Trophoblast cell (in vitro differentiated cells and primary cell): Measurements from ENCODE around the gene HOMER2.

Source experiments
- DNase-seq, 2 donors: peaks; one replicate each; pipeline ENCODE4 v3.0.0-alpha.2; 2016
- H2AFZ ChIP-seq: 2 replicates; pipeline ENCODE4 v1.6.1; 2013; ENCODE audit warnings: low read length, moderate library complexity, mild to moderate bottlenecking; ENCODE audit not compliant: insufficient read depth, poor library complexity
- H2AK5ac ChIP-seq: 2 replicates; pipeline ENCODE4 v1.6.1; 2013; ENCODE audit warnings: mild to moderate bottlenecking, low read length
- H2BK120ac ChIP-seq: 2 replicates; pipeline ENCODE4 v1.6.1; 2013; ENCODE audit warnings: low read length, mild to moderate bottlenecking, moderate library complexity; ENCODE audit not compliant: insufficient read depth, poor library complexity
- H2BK12ac ChIP-seq: 2 replicates; pipeline ENCODE4 v1.6.1; 2013; ENCODE audit warnings: mild to moderate bottlenecking, low read length, moderate library complexity
- H2BK5ac ChIP-seq: 2 replicates; pipeline ENCODE4 v1.6.1; 2013; ENCODE audit warnings: low read length, low read depth, moderate library complexity, mild to moderate bottlenecking; ENCODE audit not compliant: poor library complexity
- H3K14ac ChIP-seq: 2 replicates; pipeline ENCODE4 v1.6.1; 2013; ENCODE audit warnings: mild to moderate bottlenecking, low read length
- H3K18ac ChIP-seq: 2 replicates; pipeline ENCODE4 v1.6.1; 2013; ENCODE audit warnings: mild to moderate bottlenecking, low read length
- H3K23ac ChIP-seq: 2 replicates; pipeline ENCODE4 v1.6.1; 2013; ENCODE audit warnings: low read length
- H3K27ac ChIP-seq: 2 replicates; pipeline ENCODE4 v1.5.1; 2013; ENCODE audit warnings: low read depth, mild to moderate bottlenecking, inconsistent platforms, low read length, moderate library complexity
- H3K27me3 ChIP-seq: 2 replicates; pipeline ENCODE4 v1.6.1; 2013; ENCODE audit warnings: inconsistent platforms, mild to moderate bottlenecking, low read length, moderate library complexity; ENCODE audit not compliant: insufficient read depth
- H3K36me3 ChIP-seq, 2 experiments: 1 replicate in 1 of 2; 2 replicates in 1 of 2; pipeline ENCODE4 v1.6.1; 2013; ENCODE audit warnings: low read length in 2 of 2, mild to moderate bottlenecking in 2 of 2, moderate library complexity in 1 of 2; ENCODE audit not compliant: insufficient read depth in 2 of 2, control insufficient read depth in 1 of 2
- H3K4ac ChIP-seq: 2 replicates; pipeline ENCODE4 v1.6.1; 2013; ENCODE audit warnings: low read depth, mild to moderate bottlenecking, low read length, moderate library complexity
- H3K4me1 ChIP-seq, 2 experiments: 1 replicate in 1 of 2; 2 replicates in 1 of 2; pipeline ENCODE4 v1.6.1; 2013; ENCODE audit warnings: low read length in 2 of 2, mild to moderate bottlenecking in 2 of 2, moderate library complexity in 1 of 2; ENCODE audit not compliant: insufficient read depth in 2 of 2, control insufficient read depth in 1 of 2
- H3K4me2 ChIP-seq: 2 replicates; pipeline ENCODE4 v1.6.1; 2013; ENCODE audit warnings: inconsistent platforms, mild to moderate bottlenecking, low read length, moderate library complexity
- H3K4me3 ChIP-seq: 2 replicates; pipeline ENCODE4 v1.5.1; 2013; ENCODE audit warnings: mild to moderate bottlenecking, low read depth, low read length, inconsistent platforms
- H3K79me1 ChIP-seq: one replicate; pipeline ENCODE4 v1.6.1; 2013; ENCODE audit warnings: low read length
- H3K79me2 ChIP-seq: 2 replicates; pipeline ENCODE4 v1.6.1; 2013; ENCODE audit warnings: low read length, mild to moderate bottlenecking; ENCODE audit not compliant: control insufficient read depth, insufficient read depth, poor library complexity
- H3K9ac ChIP-seq: 2 replicates; pipeline ENCODE4 v1.6.1; 2013; ENCODE audit warnings: mild to moderate bottlenecking, low read length
- H3K9me3 ChIP-seq: 2 replicates; pipeline ENCODE4 v1.6.1; 2013; ENCODE audit warnings: low read depth, mild to moderate bottlenecking, control low read depth, inconsistent platforms, low read length; ENCODE audit not compliant: insufficient read depth
- H4K12ac ChIP-seq: 2 replicates; pipeline ENCODE4 v1.6.1; 2013; ENCODE audit warnings: low read depth, mild to moderate bottlenecking, low read length, moderate library complexity
- H4K8ac ChIP-seq: 2 replicates; pipeline ENCODE4 v1.6.1; 2013; ENCODE audit warnings: low read depth, mild to moderate bottlenecking, low read length, moderate library complexity
- H4K91ac ChIP-seq: one replicate; pipeline ENCODE4 v1.6.1; 2013; ENCODE audit warnings: low read depth, mild to moderate bottlenecking, low read length, moderate library complexity
- WGBS: extraction: QIAGEN DNeasy Blood & Tissue Kit; methylation state at CpG from one replicate; pipeline ENCODE4 v1.1.7; 2013; ENCODE audit warnings: missing lambda C conversion rate; ENCODE audit not compliant: insufficient read length, insufficient coverage; ENCODE audit errors: extremely low coverage; 5-methylcytosine and 5-hydroxymethylcytosine counted together

The HOMER2 gene

DNA sequence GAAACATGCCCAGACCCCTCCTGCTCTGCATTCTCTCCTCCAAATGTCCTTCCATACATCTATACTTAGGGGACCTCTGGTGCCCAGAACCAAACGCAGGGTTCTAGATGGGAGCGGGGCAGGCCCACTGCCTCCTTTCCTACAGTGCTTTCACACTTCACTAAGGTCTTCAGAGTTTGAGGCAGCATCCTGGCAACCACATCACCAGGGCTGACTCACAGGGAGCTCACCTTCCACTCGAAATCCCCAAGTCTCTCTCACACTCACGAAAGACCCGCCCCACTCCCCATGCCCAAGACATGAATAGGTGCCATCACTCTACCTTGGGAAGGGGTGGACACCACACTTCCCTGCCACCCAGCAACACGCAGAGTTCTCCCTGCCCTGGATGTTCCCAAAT is 18.9 kb downstream of the HOMER2 start:
- H3K27ac ChIP-seq, result no peak overlapping the region
- no peaks in the 10 kb centered on the region for H3K36me3 ChIP-seq
- H3K4me1 ChIP-seq, result peaks cover 0 to 1% of the 10 kb centered on the region in 2 experiments
- H2AK5ac ChIP-seq, result no peak overlapping the region
- H3K4me2 ChIP-seq, result no peak overlapping the region
- H2AFZ ChIP-seq, result no peak overlapping the region
- H3K4ac ChIP-seq, result no peak overlapping the region
- H2BK120ac ChIP-seq, result no peak overlapping the region
- H3K27me3 ChIP-seq, result no peaks in the 10 kb centered on the region
- H3K23ac ChIP-seq, result no peak overlapping the region
- peaks cover 4% of the 10 kb centered on the region for H3K9me3 ChIP-seq
- H3K79me2 ChIP-seq, result no peaks in the 10 kb centered on the region
- no peak for DNase-seq
- H3K79me1 ChIP-seq, result no peaks in the 10 kb centered on the region
- H4K12ac ChIP-seq, result no peak overlapping the region
- no peak overlapping the region for H3K9ac ChIP-seq
- H3K14ac ChIP-seq, result no peak overlapping the region
- H2BK12ac ChIP-seq, result no peak overlapping the region
- H3K18ac ChIP-seq, result no peak overlapping the region
- H4K8ac ChIP-seq, result no peak overlapping the region
- no peak overlapping the region for H4K91ac ChIP-seq
- H3K4me3 ChIP-seq, result no peak overlapping the region
- no CpG with 5 or more reads among the region's 6 CpGs for WGBS
- no peak overlapping the region for H2BK5ac ChIP-seq

DNA sequence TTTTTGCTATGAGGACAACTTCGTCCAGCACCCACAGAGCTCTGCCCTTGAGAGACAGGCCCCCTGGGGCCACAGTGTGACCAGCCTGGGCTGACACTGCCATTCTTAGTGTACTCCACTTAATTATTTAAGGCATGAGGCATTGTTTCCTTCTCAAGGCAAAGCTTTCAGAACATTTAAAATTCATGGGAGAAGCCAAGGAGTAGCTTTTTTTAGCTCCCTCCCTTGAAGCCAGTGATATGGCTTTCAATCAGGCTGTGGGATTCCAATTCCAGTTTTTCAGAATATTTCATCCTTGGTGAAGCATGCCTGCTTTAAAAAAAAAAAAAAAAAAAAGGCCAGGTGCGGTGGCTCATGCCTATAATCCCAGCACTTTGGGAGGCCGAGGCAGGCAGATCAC is 21.3 kb downstream of the HOMER2 start:
- Histone ChIP-seq H3K4ac (no peak overlapping the region), H2BK120ac (no peak overlapping the region), H2AFZ (no peak overlapping the region), H4K12ac (no peak overlapping the region), H3K79me1 (no peaks in the 10 kb centered on the region), H3K36me3 (no peaks in the 10 kb centered on the region), H3K18ac (no peak overlapping the region), H3K4me3 (no peak overlapping the region), H4K91ac (no peak overlapping the region), H3K27me3 (no peaks in the 10 kb centered on the region), H2BK12ac (no peak overlapping the region), H3K79me2 (no peaks in the 10 kb centered on the region), H2AK5ac (no peak overlapping the region), H4K8ac (no peak overlapping the region), H3K4me2 (no peak overlapping the region), H2BK5ac (no peak overlapping the region), H3K14ac (no peak overlapping the region), H3K23ac (no peak overlapping the region), H3K9ac (no peak overlapping the region), H3K4me1 (peaks cover 0 to 1% of the 10 kb centered on the region in 2 experiments), H3K27ac (no peak overlapping the region), H3K9me3 (peaks cover 4% of the 10 kb centered on the region)
- DNase-seq, result no peak
- WGBS, result no CpG with 5 or more reads among the region's 3 CpGs

DNA sequence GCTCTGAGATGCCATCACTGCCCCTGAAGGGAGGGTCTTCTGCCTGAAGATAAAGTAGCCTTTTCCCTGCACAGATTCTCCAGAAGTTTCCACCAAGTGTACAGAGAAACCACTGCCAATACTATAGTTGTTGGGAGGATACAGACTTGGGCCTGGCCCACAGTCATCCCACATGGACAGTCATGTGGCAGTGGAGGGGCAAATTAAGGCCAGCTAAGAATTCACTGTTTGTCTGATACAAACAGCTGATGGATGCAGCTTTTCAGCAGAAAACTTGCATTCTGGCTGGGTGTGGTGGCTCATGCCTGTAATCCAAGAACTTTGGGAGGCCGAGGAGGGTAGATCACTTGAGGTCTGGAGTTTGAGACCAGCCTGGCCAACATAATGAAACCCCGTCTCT is 22.1 kb downstream of the HOMER2 start:
- H3K4ac ChIP-seq, result no peak overlapping the region
- H3K18ac ChIP-seq, result no peak overlapping the region
- no peak overlapping the region for H2AFZ ChIP-seq
- no peak overlapping the region for H3K27ac ChIP-seq
- no peak overlapping the region for H2BK120ac ChIP-seq
- H3K4me1 ChIP-seq, result no peaks in the 10 kb centered on the region
- H3K9ac ChIP-seq, result no peak overlapping the region
- H3K27me3 ChIP-seq, result no peaks in the 10 kb centered on the region
- H4K12ac ChIP-seq, result no peak overlapping the region
- H3K36me3 ChIP-seq, result no peaks in the 10 kb centered on the region
- no peak overlapping the region for H3K4me2 ChIP-seq
- H4K8ac ChIP-seq, result no peak overlapping the region
- H2AK5ac ChIP-seq, result no peak overlapping the region
- no peak overlapping the region for H3K4me3 ChIP-seq
- no peaks in the 10 kb centered on the region for H3K79me2 ChIP-seq
- no peak overlapping the region for H4K91ac ChIP-seq
- H3K79me1 ChIP-seq, result no peaks in the 10 kb centered on the region
- no peak overlapping the region for H3K14ac ChIP-seq
- H2BK12ac ChIP-seq, result no peak overlapping the region
- H3K9me3 ChIP-seq, result peaks cover 4% of the 10 kb centered on the region
- WGBS, result no CpG with 5 or more reads among the region's 2 CpGs
- H2BK5ac ChIP-seq, result no peak overlapping the region
- no peak overlapping the region for H3K23ac ChIP-seq
- DNase-seq, result no peak

DNA sequence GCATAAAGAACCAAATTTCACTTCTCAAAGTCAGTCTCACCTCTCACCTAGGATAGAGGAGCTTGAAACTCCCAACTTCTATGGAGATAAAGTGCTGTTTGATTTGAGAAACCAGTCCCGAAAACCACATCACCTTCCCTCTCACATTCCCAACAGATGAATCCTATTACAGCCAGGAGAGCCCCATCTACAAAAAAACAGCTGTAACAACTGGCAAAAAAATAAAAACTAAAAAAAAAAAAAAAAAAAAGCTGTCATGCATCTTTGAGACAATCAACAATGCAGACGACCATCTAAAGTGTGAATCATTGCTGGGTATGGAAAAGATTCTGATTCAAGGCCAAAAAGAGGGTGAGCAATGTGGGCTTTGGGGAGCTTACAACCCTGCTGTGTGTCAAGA is 23.8 kb downstream of the HOMER2 start:
- H3K4me2 ChIP-seq, result no peak overlapping the region
- H2AK5ac ChIP-seq, result no peak overlapping the region
- no peak overlapping the region for H2BK12ac ChIP-seq
- no peak overlapping the region for H2BK120ac ChIP-seq
- no peak overlapping the region for H3K4me3 ChIP-seq
- DNase-seq, result no peak
- no peaks in the 10 kb centered on the region for H3K4me1 ChIP-seq
- no peak overlapping the region for H2AFZ ChIP-seq
- H3K23ac ChIP-seq, result no peak overlapping the region
- no peak overlapping the region for H3K4ac ChIP-seq
- H3K36me3 ChIP-seq, result no peaks in the 10 kb centered on the region
- no CpG with 5 or more reads among the region's 2 CpGs for WGBS
- H4K91ac ChIP-seq, result no peak overlapping the region
- H3K79me2 ChIP-seq, result no peaks in the 10 kb centered on the region
- no peak overlapping the region for H2BK5ac ChIP-seq
- H3K14ac ChIP-seq, result no peak overlapping the region
- H3K18ac ChIP-seq, result no peak overlapping the region
- no peak overlapping the region for H4K12ac ChIP-seq
- no peak overlapping the region for H4K8ac ChIP-seq
- no peaks in the 10 kb centered on the region for H3K9me3 ChIP-seq
- no peak overlapping the region for H3K9ac ChIP-seq
- H3K27ac ChIP-seq, result no peak overlapping the region
- no peaks in the 10 kb centered on the region for H3K27me3 ChIP-seq
- no peaks in the 10 kb centered on the region for H3K79me1 ChIP-seq
